Right kidney (tissue), 1 donor: ENCODE data around the gene ATAD2B.
"Not testable (repeated sequence)": the region's sequence is repeated elsewhere in the genome, so short reads cannot be mapped to it uniquely, and the experiment has no call there.

Source experiments
- DNase-seq: peaks from one replicate; pipeline ENCODE4 v3.0.0-alpha.2; 2016

The ATAD2B gene

DNA sequence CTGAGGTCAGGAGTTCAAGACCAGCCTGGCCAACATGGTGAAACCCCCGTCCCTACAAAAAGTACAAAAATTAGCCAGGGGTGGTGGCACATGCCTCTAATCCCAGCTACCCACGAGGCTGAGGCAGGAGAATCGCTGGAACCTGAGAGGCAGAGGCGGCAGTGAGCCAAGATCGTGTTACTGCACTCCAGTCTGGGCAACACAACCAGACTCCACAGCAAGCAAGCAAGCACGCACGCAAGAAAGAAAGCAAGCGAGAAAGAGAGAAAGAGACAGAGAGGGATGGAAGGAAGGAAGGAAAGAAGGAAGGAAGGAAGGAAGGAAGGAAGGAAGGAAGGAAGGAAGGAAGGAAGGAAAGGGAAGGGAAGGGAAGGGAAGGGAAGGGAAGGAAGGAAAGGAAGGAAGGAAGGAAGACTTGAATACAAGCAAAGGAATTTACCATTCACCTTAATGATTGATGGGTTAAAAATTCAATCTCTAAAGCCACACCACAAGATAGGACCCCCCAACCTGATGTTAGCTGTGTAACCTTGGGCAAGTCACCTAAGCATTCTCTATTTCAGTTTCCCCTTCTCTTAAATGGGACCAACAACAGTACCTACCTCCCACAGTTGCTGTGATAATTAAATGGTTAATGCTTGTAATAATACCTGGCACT is 181.7 kb downstream of the ATAD2B start:
- DNase-seq = no peak

DNA sequence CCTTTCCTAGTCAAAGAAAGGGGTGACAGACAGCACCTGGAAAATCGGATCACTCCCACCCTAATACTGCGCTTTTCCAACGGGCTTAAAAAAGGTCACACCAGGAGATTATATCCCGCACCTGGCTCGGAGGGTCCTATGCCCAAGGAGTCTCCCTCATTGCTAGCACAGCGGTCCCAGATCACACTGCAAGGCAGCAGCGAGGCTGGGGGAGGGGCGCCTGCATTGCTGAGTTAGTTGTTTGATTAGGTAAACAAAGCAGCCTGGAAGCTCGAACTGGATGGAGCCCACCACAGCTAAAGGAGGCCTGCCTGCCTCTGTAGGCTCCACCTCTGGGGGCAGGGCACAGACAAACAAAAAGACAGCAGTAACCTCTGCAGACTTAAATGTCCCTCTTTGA is 190.1 kb downstream of the ATAD2B start:
- DNase-seq = not testable (repeated sequence)

DNA sequence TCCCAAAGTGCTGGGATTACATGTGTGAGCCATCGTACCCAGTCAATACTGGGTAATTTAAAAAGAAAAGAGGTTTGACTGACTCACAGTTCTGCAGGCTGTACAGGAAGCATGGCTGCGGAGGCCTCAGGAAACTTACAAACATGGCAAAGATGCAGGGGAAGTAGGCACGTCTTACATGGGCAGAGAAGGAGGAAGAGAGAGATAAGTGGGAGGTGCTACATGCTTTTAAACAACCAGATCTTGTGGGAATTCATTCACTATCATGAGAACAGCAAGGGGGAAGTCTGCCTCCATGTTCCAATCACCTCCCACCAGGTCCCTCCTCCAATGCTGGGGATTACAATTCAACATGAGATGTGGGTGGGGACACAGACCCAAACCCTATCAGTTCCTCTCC is 192.5 kb downstream of the ATAD2B start:
- DNase-seq = no peak

DNA sequence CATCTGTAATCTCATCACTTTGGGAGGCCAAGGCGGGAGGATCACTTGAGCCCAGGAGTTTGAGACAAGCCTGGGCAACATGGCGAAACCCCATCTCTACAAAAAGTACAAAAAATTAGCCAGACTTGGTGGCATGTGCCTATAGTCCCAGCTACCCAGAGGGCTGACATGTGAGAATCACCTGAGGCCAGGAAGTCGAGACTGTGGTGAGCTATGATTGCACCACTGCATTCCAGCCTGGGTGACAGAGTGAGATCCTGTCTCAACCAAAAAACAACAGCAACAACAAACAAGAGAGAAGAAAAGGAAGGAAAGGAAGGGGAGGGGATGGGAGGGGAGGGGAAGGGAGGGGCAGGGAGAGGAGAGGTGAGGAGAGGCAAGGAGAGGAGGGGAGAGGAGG is 203.9 kb downstream of the ATAD2B start:
- DNase-seq = not testable (repeated sequence)

DNA sequence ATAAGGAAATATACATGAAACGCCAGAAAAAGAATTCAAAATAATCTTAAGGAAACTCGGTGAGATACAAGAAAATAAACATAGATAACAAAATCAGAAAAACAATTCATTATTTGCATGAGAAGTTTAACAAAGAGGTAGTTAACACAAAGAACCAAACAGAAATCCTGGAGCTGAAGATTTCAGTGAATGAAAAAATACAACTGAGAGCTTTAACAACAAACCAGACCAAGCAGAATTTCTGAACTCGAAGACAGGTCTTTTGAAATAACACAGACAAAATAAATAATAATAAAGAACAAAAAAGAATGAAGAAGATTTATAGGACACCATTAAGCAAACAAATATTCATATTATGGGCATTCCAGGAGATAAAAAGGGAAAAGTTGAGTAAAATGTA is 204.7 kb downstream of the ATAD2B start:
- DNase-seq = no peak

DNA sequence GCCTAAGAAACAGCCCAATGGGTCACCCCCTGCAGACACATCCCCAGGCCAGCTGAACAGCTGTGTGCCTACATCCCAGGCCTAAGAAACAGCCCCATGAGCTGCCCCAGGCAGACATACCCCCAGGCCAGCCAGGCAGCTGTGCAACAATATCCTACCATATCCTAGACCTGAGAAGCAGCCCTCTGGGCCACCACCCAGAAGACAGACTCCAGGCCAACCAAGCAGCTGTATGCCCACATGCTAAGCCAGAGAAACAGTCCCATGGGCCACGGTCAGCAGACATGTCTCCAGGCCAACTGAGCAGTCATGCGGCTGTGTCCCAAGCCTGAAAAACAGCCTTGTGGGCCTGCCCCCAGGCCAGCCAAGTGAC is 205.5 kb downstream of the ATAD2B start:
- DNase-seq = no peak

DNA sequence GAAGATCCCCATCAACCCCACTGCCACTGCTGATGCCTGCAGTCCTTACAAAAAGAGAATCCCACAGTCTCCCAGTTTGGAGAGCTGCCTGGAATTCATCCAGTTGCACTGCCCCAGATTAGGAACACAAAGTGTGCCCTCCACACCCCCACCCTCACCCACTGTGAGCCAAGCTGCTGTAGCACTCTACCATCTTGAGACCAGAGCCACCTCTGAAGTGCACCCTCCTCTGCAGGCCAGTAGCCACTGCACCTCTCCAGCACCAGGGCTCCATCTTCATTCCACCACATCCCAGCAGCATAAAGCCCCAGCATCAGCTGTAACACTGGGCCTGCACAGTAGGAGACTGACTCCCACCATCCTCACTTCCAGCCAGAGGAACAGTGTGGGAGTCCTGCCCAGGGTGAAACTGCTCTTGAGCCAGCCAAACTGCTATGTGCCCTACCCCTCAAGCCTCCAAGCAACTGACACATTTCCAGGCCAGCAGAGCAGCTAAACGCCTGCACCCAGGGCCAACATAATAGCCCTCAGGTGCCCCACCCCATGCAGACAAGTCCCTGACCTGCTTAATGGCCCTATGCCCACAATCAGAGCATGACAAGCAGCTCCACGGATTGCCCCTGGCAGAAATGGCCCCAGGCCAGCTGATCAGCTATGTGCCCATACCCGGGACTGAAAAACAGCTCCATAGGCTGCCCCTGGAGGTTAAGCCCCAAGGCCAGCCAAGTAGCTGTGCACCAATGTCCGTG is 206.0 kb downstream of the ATAD2B start:
- no peak for DNase-seq

DNA sequence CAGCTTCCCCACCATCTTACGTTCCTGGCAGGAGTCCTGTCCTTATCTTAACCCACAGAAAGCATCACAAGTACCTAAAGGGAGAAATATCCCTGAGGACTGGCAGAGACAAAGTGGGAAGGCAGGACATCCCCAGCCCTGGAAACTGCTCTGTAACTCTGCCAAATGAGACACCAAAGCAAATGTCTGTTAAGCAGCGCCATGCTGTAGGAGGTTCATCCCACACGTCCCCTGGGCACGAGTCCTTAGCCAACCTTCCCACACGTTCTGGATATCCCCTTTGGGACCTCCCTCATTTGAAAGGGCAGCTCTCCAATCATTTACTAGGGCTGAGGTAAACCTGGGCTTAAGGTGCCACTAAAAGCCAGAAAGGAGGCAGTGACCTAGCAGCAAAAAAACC is 207.2 kb downstream of the ATAD2B start:
- DNase-seq = no peak

DNA sequence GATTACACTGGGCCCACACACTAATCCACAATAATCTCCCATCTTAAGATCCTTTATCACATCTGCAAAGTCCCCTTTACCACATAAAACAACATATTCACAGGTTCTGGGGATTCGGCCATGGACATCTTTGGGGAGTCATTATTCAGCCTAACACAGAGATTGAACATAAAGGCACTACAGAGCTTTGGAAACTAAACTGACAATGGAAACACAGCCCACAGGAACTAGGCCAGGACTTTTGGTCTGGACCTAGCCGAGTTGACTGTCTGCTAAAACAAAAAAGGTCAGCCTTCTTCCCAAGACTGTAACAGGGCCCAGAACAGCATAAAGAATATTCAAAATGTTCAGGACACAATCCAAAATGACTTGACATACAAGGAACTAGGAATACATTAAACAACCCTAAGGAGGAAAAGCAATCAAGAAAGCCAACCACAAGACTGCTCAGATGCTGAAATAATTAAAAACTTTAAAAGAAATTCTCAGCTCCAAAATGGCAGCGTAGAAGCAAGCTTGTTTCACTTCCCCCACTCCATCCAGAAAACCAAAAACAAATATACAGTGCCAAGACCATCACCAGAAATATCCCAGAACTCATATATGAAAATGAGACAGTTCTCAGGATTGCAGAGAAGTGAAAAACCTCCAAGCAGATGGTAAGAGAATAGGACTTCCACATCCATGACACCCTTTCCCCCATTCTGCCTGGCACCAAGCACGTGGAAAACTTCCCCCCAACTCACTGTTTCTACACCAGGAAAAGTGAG is 207.8 kb downstream of the ATAD2B start:
- no peak for DNase-seq

DNA sequence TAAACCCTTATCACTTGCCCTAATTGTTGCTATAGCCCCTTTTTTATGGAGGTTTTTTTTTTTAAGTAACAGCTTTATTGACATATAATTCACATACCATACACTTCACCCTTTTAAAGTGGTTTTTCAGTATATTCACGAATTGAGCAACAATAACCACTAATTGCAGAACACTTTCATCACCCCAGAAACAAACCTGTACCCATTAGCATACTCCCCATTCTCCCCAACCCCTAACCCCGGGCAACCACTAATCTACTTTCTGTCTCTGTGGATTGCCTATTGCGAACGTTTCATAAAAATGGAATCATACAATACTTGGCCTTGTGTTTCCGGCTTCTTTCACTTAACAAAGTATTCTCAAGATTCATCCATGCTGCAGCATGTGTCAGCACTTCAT is 213.6 kb downstream of the ATAD2B start:
- no peak for DNase-seq

DNA sequence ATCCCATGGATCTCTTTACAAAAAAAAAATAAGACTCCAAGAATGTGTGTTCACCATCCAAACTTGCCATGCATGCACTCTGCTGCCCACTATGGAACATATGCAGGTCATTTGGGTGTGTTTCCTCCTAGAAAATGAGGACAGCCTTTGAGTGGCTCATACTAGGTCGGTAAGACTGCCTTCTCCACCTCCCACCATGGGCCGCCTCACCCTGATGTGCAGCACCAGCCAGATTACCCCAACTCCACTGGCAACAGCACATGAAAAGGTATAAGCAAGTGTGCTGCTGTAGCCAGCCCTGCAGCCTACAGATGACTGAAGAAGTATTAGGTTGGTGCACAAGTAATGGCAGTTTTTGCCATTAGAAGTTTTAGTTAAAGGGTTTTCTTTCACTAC is 214.2 kb downstream of the ATAD2B start:
- no peak for DNase-seq

DNA sequence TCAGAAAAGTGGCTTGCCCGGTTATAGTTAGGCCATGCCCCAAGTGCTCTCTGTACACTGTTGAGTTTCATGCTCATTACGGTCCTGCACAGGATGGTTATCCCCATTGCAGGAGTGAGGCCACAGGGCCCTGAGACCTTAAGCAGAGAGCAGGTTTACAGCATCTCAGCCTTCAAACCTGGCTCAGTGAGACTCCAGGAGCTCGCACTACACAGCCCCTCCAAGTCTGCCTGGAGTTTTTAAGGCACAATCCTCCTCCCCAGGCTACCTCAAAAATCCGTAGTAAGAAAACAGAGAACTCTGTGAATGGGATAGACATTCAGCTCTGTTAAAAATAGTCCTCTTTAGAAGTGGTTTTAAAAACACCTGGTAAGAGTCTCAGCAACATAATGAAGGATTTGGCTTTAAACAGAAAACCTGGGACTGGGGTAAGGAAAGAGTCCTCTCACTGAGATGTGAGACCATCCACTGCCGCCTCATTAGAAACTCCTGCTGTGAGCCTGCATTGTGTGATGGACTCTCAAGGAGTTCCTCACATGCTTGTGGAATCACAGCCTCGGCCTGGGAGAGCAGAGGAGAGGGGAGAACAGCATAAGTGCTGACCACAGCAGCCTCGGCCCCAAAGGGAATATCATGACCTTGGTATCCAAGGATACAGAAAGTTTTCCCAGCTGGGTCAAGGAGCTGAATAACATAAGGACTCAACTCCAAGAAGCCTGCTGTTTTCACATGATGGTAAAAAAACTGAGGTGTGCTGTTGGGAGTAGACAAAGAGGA is 214.8 kb downstream of the ATAD2B start:
- no peak for DNase-seq

DNA sequence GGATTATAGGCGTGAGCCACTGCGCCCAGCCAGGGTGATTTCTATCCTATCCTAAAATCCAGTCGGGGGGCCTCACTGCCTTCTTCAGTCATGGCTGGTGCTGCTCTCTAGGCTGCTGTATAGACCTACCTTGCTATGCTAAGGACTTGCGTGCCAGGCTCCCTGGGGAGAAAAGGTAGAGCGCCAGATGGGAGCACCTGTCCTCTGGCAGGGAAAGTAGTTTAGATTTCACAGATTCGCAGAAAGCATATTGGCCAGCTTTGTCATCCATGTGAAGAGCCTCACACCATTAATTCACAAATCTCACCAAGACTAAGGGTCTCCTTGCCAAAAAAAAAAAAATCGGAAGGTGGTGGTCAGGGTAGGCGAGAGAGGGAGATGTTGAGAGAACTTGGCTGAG is 217.6 kb downstream of the ATAD2B start:
- no peak for DNase-seq

DNA sequence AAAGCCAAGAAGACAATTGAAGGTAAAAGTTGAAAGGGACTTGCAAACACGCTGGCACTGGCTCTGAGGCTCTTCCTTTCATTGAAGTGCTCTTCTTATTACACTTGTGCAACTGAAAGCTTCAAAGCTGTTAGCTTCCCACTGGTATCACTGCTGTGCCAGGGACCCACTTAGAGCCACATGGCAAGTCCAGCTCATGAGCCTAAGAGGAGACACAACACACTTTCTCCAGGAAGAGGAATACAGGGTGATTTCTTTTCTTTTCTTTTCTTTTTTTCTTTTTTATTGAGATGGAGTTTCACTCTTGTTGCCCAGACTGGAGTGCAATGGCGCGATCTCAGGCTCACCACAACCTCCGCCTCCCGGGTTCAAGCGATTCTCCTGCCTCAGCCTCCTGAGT is 218.2 kb downstream of the ATAD2B start:
- DNase-seq = no peak

DNA sequence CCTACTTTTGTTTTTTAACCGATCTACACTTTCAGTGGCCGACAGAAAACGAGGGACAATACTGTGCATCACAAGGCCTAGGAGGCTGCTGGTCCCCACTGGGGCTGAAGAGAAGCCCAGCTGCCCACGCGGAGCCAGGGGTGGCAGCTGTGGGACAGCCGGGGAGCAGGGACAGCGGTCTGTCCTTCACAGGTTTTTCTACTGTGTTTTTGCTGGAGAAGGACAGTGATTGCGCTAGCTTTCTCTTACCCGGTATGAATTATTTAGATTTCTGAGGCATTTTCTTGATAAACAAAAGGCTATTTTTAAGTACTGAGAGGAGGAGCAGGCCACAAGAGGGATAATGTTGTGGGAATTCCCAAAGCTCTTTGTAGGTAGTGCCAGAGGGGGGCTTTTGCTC is 219.8 kb downstream of the ATAD2B start:
- DNase-seq = no peak

DNA sequence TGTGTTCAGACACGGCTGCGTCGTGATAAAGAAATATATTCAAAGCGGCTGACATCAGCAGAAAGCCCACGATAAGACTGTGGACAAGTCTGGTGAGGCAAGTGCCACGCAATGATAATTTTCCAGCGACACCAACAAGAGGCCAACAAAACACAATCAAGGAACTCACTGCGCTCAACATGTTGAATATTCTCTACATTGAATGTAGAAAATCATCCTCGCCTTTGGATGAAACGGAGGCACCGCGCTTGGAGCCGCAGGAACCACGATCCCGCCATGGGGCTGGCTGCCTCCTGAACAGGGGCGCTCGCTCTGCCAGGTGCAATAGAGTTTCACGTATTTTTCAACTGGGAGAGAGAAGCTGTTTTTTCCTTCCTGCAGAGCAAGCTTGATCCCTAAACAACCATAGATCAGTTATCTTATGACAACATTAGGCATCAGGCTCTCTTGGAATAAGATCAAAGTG is 220.3 kb downstream of the ATAD2B start:
- DNase-seq = no peak

DNA sequence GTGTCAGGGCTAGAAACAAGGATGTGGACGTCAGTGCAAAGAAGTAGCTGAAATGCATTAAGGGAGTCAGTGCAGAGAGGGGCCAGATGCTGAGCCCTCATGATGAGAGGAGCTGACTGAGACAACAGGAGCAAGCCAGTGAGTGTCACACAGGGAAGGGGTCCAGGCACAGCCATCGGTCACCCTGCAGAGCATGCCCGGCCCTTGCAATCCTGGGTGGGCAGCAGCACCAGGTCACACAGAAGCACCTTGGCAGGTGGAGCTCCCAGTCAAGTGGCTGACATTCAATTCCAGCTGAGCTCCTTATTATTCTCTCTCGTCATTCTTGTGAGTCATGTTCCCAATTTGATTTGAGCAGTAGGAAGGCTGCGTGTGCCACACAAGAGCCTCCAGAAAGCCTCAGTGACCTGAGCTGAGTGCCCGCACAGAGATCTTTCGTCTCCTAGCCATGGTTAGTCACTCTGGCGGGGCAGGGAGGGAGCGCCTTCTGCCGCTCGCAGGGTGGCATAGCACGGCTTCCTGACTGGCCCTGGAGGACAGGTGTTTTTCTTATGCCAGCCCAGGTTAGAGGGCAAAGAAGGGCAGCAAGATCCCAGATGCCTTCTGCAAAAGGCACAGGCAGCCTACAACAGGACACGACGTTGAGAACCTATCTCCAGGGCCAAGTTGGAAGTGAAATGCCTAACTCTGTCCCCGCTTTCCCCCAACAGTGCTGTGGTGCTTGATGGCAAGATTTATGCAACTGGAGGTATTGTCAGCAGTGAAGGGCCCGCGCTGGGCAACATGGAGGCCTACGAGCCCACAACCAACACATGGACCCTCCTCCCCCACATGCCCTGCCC is 220.9 kb downstream of the ATAD2B start:
- no peak for DNase-seq

DNA sequence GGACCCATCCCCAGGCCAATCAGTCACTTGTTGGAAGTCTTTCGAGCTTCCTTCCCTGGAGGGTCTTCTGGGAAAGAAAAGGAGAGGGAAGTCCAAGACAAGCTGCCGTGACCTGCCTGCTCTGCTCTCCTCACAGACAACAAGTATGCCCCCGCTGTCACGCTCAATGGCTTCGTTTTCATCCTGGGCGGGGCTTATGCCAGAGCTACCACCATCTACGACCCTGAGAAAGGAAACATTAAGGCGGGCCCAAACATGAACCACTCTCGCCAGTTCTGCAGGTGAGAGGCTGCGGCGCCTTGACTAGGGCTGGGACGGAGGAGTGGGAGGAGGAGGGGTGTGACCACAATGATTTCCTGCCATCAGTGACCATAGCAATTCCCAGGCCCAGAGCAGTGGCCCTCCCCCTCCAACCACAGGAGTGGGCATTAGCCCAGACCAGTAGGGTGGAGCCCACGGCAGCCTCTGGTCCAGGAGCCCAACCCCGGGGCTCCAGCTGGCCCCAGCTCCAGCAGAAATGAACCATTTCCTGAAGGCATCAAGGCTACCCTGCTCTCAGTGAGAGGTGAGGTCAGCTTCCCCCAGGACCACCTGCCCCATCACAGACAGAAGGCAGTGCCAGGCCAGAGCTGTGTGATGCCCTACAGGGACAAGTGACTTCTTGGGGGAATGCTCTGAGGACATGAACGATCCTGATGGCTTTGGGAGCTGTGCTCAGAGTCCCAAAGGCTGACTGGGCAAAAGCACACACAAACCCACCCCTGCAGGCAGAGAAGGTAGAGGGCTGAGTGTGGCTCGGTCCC is 223.1 kb downstream of the ATAD2B start:
- no peak for DNase-seq

DNA sequence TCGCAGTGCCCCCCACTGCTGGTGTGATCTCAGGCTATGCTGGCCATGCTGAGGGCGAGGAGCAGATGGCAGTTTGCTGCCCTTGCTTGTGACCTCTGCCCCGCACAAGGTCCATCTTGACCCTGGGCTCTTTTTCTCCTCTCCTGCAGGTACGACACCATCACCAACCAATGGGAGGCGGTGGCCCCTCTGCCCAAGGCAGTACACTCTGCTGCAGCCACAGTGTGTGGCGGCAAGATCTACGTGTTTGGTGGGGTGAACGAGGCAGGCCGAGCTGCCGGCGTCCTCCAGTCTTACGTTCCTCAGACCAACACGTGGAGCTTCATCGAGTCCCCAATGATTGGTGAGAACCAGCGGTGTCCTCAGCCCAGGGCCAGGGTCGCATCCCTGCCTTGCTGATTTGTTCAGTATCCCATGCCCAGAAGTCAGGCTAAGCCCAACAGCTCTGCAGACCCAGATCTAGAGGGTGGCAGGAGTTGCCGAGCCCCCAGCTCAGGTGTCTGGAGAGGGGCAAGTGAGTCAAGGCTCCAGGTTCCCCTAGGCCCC is 223.8 kb downstream of the ATAD2B start:
- DNase-seq = no peak

DNA sequence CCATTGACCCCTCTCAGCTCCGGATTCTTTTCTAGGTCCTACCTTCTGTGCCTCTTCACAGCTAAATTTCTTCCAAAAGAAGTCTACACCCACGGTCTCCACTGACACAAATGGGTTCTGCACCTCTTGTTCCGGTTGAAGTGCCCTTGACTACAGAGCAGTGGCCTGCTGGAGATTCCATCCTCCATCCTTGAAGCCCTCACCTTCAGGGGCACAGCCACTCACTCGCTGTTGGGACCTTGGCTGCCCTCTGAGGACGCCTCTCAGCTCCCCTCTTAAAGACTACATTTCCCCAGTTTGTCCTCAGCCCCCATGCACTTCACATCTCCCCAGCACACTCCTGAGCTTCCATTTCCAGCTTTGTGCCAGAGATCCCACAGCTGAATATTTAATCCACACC is 226.3 kb downstream of the ATAD2B start:
- no peak for DNase-seq

DNA sequence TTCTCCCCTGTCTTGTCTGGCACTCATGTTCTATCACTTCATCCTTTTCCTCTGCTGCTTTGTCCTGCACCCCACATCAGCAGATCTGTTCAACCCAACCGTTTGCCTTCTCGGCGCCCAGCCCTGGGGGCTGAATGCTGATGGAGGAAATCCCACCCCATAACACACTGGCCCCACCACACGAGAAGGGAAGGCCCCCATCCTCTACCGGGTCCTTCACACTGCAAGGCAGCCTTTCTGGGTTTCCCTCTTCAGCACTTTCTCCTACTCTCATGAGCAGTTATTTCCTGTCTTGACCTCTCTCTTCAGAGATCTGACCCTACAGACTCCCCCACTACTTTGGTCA is 227.4 kb downstream of the ATAD2B start:
- no peak for DNase-seq
